HEK293 (cell line): Measurements from ENCODE around the gene PLCL2.

ENCODE experiments used
- EGR2 ChIP-seq: fragments of 450-650 bp; formaldehyde crosslinking; IDR thresholded peaks from 2 replicates; pipeline ENCODE4 v1.5.1; 2016; ENCODE audit warnings: low read depth, missing biosample characterization, missing genetic modification characterization
- FEZF1 ChIP-seq: fragments of 450-650 bp; formaldehyde crosslinking; IDR thresholded peaks from 2 replicates; pipeline ENCODE4 v1.5.1; 2016; ENCODE audit warnings: missing biosample characterization, missing genetic modification characterization
- GLI2 ChIP-seq: fragments of 450-650 bp; formaldehyde crosslinking; IDR thresholded peaks from 2 replicates; pipeline ENCODE4; 2017; ENCODE audit warnings: missing biosample characterization, missing genetic modification characterization, low read depth, borderline replicate concordance
- GLI4 ChIP-seq: fragments of 450-650 bp; formaldehyde crosslinking; IDR thresholded peaks from 2 replicates; pipeline ENCODE4 v1.5.1; 2016; ENCODE audit warnings: missing biosample characterization, missing genetic modification characterization
- MEIS1 ChIP-seq: sonication (generic); formaldehyde crosslinking; IDR thresholded peaks from 2 replicates; pipeline ENCODE4 v1.8.1; 2022; ENCODE audit warnings: missing genetic modification reagents, mild to moderate bottlenecking, borderline replicate concordance
- MZF1 ChIP-seq: fragments of 450-650 bp; formaldehyde crosslinking; IDR thresholded peaks from 2 replicates; pipeline ENCODE4 v1.5.1; 2017; ENCODE audit warnings: missing biosample characterization, missing genetic modification characterization, borderline replicate concordance
- OSR2 ChIP-seq: fragments of 450-650 bp; formaldehyde crosslinking; IDR thresholded peaks from 2 replicates; pipeline ENCODE4 v1.5.1; 2016; ENCODE audit warnings: missing biosample characterization, missing genetic modification characterization
- SP2 ChIP-seq: fragments of 450-650 bp; formaldehyde crosslinking; IDR thresholded peaks from 2 replicates; pipeline ENCODE4 v1.5.1; 2016; ENCODE audit warnings: missing biosample characterization, missing genetic modification characterization
- ZBTB1 ChIP-seq: fragments of 450-650 bp; formaldehyde crosslinking; IDR thresholded peaks from 2 replicates; pipeline ENCODE4 v1.5.1; 2016; ENCODE audit warnings: missing biosample characterization, missing genetic modification characterization
- ZBTB26 ChIP-seq: fragments of 450-650 bp; formaldehyde crosslinking; optimal IDR thresholded peaks from 2 replicates; pipeline ENCODE3; 2016; ENCODE audit warnings: missing biosample characterization, mild to moderate bottlenecking, missing genetic modification characterization
- ZBTB44 ChIP-seq: fragments of 450-650 bp; IDR thresholded peaks from 2 replicates; pipeline ENCODE4 v1.5.1; 2018; ENCODE audit warnings: missing biosample characterization, mild to moderate bottlenecking, missing genetic modification characterization
- ZNF140 ChIP-seq: fragments of 450-650 bp; formaldehyde crosslinking; IDR thresholded peaks from 2 replicates; pipeline ENCODE4 v1.5.1; 2016; ENCODE audit warnings: missing biosample characterization, missing genetic modification characterization
- ZNF146 ChIP-seq: fragments of 450-650 bp; formaldehyde crosslinking; IDR thresholded peaks from 2 replicates; pipeline ENCODE4 v1.5.1; 2016; ENCODE audit warnings: missing biosample characterization, missing genetic modification characterization
- ZNF169 ChIP-seq: fragments of 450-650 bp; formaldehyde crosslinking; IDR thresholded peaks from 2 replicates; pipeline ENCODE4 v1.5.1; 2016; ENCODE audit warnings: missing biosample characterization, missing genetic modification characterization
- ZNF211 ChIP-seq: fragments of 450-650 bp; formaldehyde crosslinking; IDR thresholded peaks from 2 replicates; pipeline ENCODE4 v1.5.1; 2016; ENCODE audit warnings: low read depth, missing biosample characterization, missing genetic modification characterization
- ZNF23 ChIP-seq: fragments of 450-650 bp; formaldehyde crosslinking; IDR thresholded peaks from 2 replicates; pipeline ENCODE4 v1.5.1; 2016; ENCODE audit warnings: missing biosample characterization, missing genetic modification characterization, borderline replicate concordance
- ZNF280D ChIP-seq: fragments of 450-650 bp; formaldehyde crosslinking; IDR thresholded peaks from 2 replicates; pipeline ENCODE4 v1.5.1; 2016; ENCODE audit warnings: missing biosample characterization, missing genetic modification characterization
- ZNF362 ChIP-seq: fragments of 450-650 bp; formaldehyde crosslinking; IDR thresholded peaks from 2 replicates; pipeline ENCODE4 v1.5.1; 2016; ENCODE audit warnings: missing biosample characterization, missing genetic modification characterization
- ZNF398 ChIP-seq: fragments of 450-650 bp; formaldehyde crosslinking; IDR thresholded peaks from 2 replicates; pipeline ENCODE4 v1.5.1; 2017; ENCODE audit warnings: missing biosample characterization, missing genetic modification characterization
- ZNF404 ChIP-seq: fragments of 450-650 bp; formaldehyde crosslinking; IDR thresholded peaks from 2 replicates; pipeline ENCODE4 v1.5.1; 2017; ENCODE audit warnings: missing biosample characterization, missing genetic modification characterization
- ZNF423 ChIP-seq: fragments of 450-650 bp; formaldehyde crosslinking; IDR thresholded peaks from 2 replicates; pipeline ENCODE4 v1.5.1; 2016; ENCODE audit warnings: missing biosample characterization, missing genetic modification characterization
- ZNF426 ChIP-seq: fragments of 450-650 bp; formaldehyde crosslinking; IDR thresholded peaks from 2 replicates; pipeline ENCODE4 v1.5.1; 2017; ENCODE audit warnings: missing biosample characterization, missing genetic modification characterization, mild to moderate bottlenecking, inconsistent platforms, moderate library complexity
- ZNF473 ChIP-seq: fragments of 450-650 bp; formaldehyde crosslinking; IDR thresholded peaks from 2 replicates; pipeline ENCODE4 v1.5.1; 2017; ENCODE audit warnings: missing biosample characterization, missing genetic modification characterization
- ZNF501 ChIP-seq: fragments of 450-650 bp; formaldehyde crosslinking; IDR thresholded peaks from 2 replicates; pipeline ENCODE4 v1.5.1; 2016; ENCODE audit warnings: missing biosample characterization, missing genetic modification characterization
- ZNF549 ChIP-seq: fragments of 450-650 bp; IDR thresholded peaks from 2 replicates; pipeline ENCODE4 v1.5.1; 2018; ENCODE audit warnings: missing biosample characterization, missing genetic modification characterization, mild to moderate bottlenecking, inconsistent platforms, moderate library complexity
- ZNF623 ChIP-seq: fragments of 450-650 bp; formaldehyde crosslinking; IDR thresholded peaks from 2 replicates; pipeline ENCODE4 v1.5.1; 2016; ENCODE audit warnings: missing biosample characterization, missing genetic modification characterization
- ZNF626 ChIP-seq: fragments of 450-650 bp; sonication (Bioruptor Pico); formaldehyde crosslinking; IDR thresholded peaks from 2 replicates; pipeline ENCODE4 v1.5.1; 2018; ENCODE audit warnings: missing biosample characterization, missing genetic modification characterization, inconsistent platforms
- ZNF645 ChIP-seq: fragments of 450-650 bp; formaldehyde crosslinking; IDR thresholded peaks from 2 replicates; pipeline ENCODE4; 2016; ENCODE audit warnings: missing biosample characterization, missing genetic modification characterization
- ZNF701 ChIP-seq: fragments of 450-650 bp; formaldehyde crosslinking; IDR thresholded peaks from 2 replicates; pipeline ENCODE4 v1.5.1; 2016; ENCODE audit warnings: missing biosample characterization, missing genetic modification characterization
- ZNF704 ChIP-seq: fragments of 450-650 bp; formaldehyde crosslinking; IDR thresholded peaks from 2 replicates; pipeline ENCODE4 v1.5.1; 2016; ENCODE audit warnings: missing biosample characterization, missing genetic modification characterization
- ZNF707 ChIP-seq: fragments of 450-650 bp; formaldehyde crosslinking; IDR thresholded peaks from 2 replicates; pipeline ENCODE4 v1.5.1; 2016; ENCODE audit warnings: missing biosample characterization, missing genetic modification characterization

The PLCL2 gene

GRCh38 chr3:16868513-16868912 lies 16.2 kb upstream of the PLCL2 start (continued):
- TF ChIP-seq ZNF169 (tag by site-specific recombination): no peak
- TF ChIP-seq ZNF701 (tag by site-specific recombination): no peak
- TF ChIP-seq GLI4 (tag by site-specific recombination): no peak
- no peak for TF ChIP-seq ZBTB26 (tag by site-specific recombination)
- TF ChIP-seq SP2 (tag by site-specific recombination): no peak
- no peak for TF ChIP-seq ZNF398 (tag by site-specific recombination)
- TF ChIP-seq ZNF704: no peak
- no peak for TF ChIP-seq ZNF423 (tag by site-specific recombination)
- TF ChIP-seq ZNF140 (tag by site-specific recombination): 0 out of 2 replicates have a peak, but pooled peaks have one; percentile 12
- no peak; the same call in 1 of the 2 replicates for TF ChIP-seq GLI2 (tag by site-specific recombination)
- no peak for TF ChIP-seq MZF1 (tag by site-specific recombination)
- no peak for TF ChIP-seq ZNF626
- TF ChIP-seq MEIS1: no peak
- no peak for TF ChIP-seq ZNF404
- TF ChIP-seq ZNF473 (tag by site-specific recombination): no peak
- TF ChIP-seq ZNF280D (tag by site-specific recombination): no peak
- TF ChIP-seq ZNF707 (tag by site-specific recombination): no peak
- TF ChIP-seq ZNF23 (tag by site-specific recombination): no peak
- TF ChIP-seq OSR2 (tag by site-specific recombination): no peak
- TF ChIP-seq ZNF623 (tag by site-specific recombination): peak; percentile 44; the same call in 1 of the 2 replicates
- TF ChIP-seq ZNF426: peak; percentile 65
- no peak for TF ChIP-seq FEZF1 (tag by site-specific recombination)
- TF ChIP-seq EGR2 (tag by site-specific recombination): no peak
- no peak for TF ChIP-seq ZNF362 (tag by site-specific recombination)
- TF ChIP-seq ZNF146 (tag by site-specific recombination): no peak
- no peak for TF ChIP-seq ZNF501 (tag by site-specific recombination)
- TF ChIP-seq ZNF645 (tag by site-specific recombination): no peak
- TF ChIP-seq ZNF211: no peak
- no peak for TF ChIP-seq ZBTB1 (tag by site-specific recombination)
- no peak for TF ChIP-seq ZNF549 (tag by site-specific recombination)
- TF ChIP-seq ZBTB44: no peak
